SIG-M5 treated with dmso at 0.1 percent for 504 hours (cell line): ENCODE data around the gene APLP1.

Source experiments
- DNase-seq: peaks from one replicate; lab custom pipeline; 2025; ENCODE audit not compliant: unreplicated experiment; lab: John Stamatoyannopoulos, UW

The APLP1 gene

GRCh38 chr19:35852029-35852780 lies 16.2 kb upstream of the APLP1 start, which contains the start of gene NPHS1:
TSS of gene NPHS1 (minus strand) at chr19:35852504. CDS start at chr19:35851837, 667 bp downstream.
- DNase-seq = no peak

- DNase-seq = no peak
Measured at GRCh38 chr19:35853038-35853756, 15.2 kb upstream of the APLP1 start.

- peak; percentile 52 for DNase-seq
Measured at GRCh38 chr19:35856546-35857149, 11.7 kb upstream of the APLP1 start, which contains the start of gene KIRREL2. TSS of gene KIRREL2 (plus strand) at chr19:35856911. CDS start at chr19:35857120, 209 bp downstream.

- no peak for DNase-seq
Measured at GRCh38 chr19:35858311-35858710, 10.1 kb upstream of the APLP1 start.

- no peak for DNase-seq
Measured at GRCh38 chr19:35859414-35859813, 9.0 kb upstream of the APLP1 start.

GRCh38 chr19:35860436-35860817 lies 7.9 kb upstream of the APLP1 start:
- no peak for DNase-seq

GRCh38 chr19:35860818-35861639 lies 7.3 kb upstream of the APLP1 start:
- no peak for DNase-seq

- no peak for DNase-seq
Measured at GRCh38 chr19:35861640-35862160, 6.7 kb upstream of the APLP1 start.

GRCh38 chr19:35862528-35862927 lies 5.8 kb upstream of the APLP1 start:
- DNase-seq = no peak

- DNase-seq = no peak
Measured at GRCh38 chr19:35863018-35863417, 5.4 kb upstream of the APLP1 start.

- no peak for DNase-seq
Measured at GRCh38 chr19:35868823-35869326, 501 bp downstream of the APLP1 start.

GRCh38 chr19:35869327-35870123 lies 1.2 kb downstream of the APLP1 start:
- peak; percentile 95 for DNase-seq

GRCh38 chr19:35870124-35870736 lies 1.9 kb downstream of the APLP1 start:
- peak; percentile 90 for DNase-seq

GRCh38 chr19:35870798-35871197 lies 2.4 kb downstream of the APLP1 start:
- DNase-seq = no peak

GRCh38 chr19:35871611-35872010 lies 3.2 kb downstream of the APLP1 start:
- no peak for DNase-seq

GRCh38 chr19:35872180-35872579 lies 3.8 kb downstream of the APLP1 start:
- DNase-seq = no peak

GRCh38 chr19:35874392-35874930 lies 6.1 kb downstream of the APLP1 start:
- no peak for DNase-seq

- no peak for DNase-seq
Measured at GRCh38 chr19:35879068-35879467, 10.7 kb downstream of the APLP1 start.

- DNase-seq = peak; percentile 82
Measured at GRCh38 chr19:35879770-35880317, 11.5 kb downstream of the APLP1 start.
